HG03460 (cell line): Measurements from ENCODE around the gene TNFAIP8L1.
"Not testable (repeated sequence)": the region's sequence is repeated elsewhere in the genome, so short reads cannot be mapped to it uniquely, and the experiment has no call there.

ENCODE experiments used
- ATAC-seq: cut with Tn5 transposase; IDR thresholded peaks from one replicate; pipeline ENCODE4 v1.9.1; 2021; ENCODE audit not compliant: unreplicated experiment

Gene TNFAIP8L1

GRCh38 chr19:4675346-4675745, 36.0 kb downstream of the TNFAIP8L1 start:
- no peak for ATAC-seq

GRCh38 chr19:4676955-4677731, 37.8 kb downstream of the TNFAIP8L1 start:
- ATAC-seq, result no peak

GRCh38 chr19:4678881-4679790, 39.8 kb downstream of the TNFAIP8L1 start:
- ATAC-seq, result no peak

DNA sequence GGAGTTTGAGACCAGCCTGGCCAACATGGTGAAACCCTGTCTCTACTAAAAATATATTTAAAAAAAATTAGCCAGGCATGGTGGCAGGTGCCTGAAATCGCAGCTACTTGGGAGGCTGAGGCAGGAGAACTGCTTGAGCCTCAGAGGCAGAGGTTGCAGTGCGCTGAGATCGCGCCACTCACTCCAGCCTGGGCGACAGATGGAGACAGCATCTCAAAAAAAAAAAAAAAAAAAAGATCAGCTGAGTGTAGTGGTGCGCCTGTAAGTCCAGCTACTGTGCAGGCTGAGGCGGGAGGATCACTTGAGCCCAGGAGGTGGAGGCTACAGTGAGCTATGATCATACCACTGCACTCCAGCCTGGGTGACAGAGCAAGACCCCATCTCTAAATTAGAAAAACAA, 40.7 kb downstream of the TNFAIP8L1 start:
- not testable (repeated sequence) for ATAC-seq

GRCh38 chr19:4682417-4683200, 43.3 kb downstream of the TNFAIP8L1 start:
- no peak for ATAC-seq

- no peak for ATAC-seq
These were observed 45.2 kb downstream of the TNFAIP8L1 start for GRCh38 chr19:4684312-4685095.

DNA sequence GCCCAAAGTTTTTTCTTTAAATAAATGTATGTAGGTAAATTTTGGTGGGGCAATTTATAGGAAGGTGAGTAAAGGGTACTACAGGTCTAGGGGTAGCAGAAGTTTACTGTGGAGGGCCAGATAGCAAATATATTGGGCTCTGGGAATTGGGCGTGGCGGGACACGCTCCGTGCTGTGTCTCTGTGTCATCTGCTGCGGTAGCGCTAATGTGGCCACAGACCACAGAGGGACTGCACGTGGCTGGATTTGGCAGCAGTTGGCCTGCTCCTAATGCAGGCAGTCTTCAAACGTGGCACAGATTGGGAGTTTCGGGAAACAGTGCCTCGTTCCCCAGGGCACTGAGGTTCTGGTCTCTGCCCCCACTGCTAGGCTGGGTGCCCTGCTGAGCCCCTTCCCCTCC, 47.4 kb downstream of the TNFAIP8L1 start:
- no peak for ATAC-seq

- ATAC-seq, result no peak
These were observed 48.1 kb downstream of the TNFAIP8L1 start for GRCh38 chr19:4687396-4687795.

DNA sequence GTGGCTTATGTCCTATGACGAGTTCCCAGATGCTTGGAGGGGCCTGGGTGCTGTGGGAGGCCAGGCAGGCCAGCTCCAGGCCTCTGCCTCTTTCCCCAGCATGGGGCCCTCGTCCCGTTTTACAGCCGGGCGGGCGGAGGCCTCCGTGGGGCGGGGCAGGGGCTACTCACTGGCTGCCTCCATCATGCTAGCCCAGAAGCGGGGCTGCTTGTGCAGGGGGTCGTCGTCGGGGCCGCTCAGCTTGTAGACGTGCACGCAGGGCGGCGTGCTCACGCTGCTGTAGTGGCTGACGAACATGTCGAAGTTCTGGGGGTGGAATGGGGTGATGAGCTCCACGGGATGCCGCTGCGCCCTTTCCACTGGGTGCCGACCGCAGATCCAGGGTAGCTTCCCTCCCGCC, 49.3 kb downstream of the TNFAIP8L1 start:
- ATAC-seq, result no peak

DNA sequence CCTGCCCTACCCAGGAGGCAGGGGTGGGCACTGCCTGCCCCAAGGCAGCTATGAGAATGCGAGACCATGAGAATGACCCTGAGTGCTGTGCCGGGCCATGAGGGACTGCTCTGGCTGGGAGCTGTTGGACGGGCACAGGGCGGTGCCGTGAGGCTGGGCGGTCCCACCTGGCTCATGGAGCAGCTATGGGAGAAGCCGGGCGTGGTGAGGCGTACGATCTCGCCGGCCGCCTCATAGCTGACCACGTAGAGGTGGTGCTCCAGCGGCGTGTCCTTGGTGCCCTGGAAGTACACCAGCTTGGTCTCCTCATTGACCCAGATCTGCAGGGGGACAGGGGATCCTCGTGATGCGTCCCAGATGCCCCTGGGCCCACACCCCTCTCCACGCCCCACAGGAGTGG, 50.1 kb downstream of the TNFAIP8L1 start:
- no peak for ATAC-seq

GRCh38 chr19:4690361-4690760, 51.0 kb downstream of the TNFAIP8L1 start:
- no peak for ATAC-seq

- no peak for ATAC-seq
These were observed 52.1 kb downstream of the TNFAIP8L1 start for GRCh38 chr19:4691373-4691772.

DNA sequence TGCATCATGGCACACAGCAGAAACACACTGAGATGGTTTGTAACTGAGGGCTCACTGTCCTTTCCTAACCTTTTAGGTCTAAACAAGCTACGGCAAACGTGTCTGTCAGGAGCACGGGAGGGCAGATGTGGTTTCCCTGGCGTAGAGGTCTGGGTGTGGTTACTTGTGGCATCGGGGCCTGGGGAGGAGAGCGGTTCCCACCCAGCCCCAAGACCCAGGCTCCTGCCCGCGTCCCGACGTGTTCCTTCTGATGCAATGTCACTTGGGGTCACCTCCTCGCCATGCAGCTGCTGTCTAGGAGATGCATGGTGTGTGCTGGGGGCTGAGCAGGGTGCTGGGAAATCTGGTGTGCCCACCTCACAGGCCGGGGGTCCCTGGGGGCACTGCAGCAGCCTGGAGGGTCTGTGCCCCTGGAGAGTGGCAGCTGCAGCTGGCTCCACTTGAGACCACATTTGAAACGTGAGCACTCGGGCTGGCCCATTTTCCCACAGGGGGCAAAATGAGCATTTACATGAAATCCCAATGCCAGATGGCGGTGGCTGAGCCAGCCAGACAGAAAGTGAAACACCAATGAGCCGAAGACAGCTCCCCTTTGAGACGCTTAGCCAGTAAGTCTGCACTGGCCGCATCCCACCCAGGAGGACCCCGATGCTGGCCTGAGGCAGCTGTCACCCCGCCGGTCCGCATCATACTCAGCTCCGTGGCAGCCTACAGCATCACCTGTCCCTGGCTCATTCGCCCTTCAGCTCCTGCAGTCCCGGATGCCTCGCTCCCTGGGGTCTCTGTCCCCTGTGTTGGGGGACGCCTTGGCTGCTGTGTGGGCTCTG, 53.1 kb downstream of the TNFAIP8L1 start:
- ATAC-seq, result no peak

GRCh38 chr19:4693078-4693350, 53.7 kb downstream of the TNFAIP8L1 start:
- no peak for ATAC-seq

GRCh38 chr19:4693471-4694121, 54.3 kb downstream of the TNFAIP8L1 start:
- ATAC-seq, result no peak

- no peak for ATAC-seq
These were observed 55.1 kb downstream of the TNFAIP8L1 start for GRCh38 chr19:4694211-4694987.

GRCh38 chr19:4695224-4695731, 56.0 kb downstream of the TNFAIP8L1 start:
- ATAC-seq, result no peak

DNA sequence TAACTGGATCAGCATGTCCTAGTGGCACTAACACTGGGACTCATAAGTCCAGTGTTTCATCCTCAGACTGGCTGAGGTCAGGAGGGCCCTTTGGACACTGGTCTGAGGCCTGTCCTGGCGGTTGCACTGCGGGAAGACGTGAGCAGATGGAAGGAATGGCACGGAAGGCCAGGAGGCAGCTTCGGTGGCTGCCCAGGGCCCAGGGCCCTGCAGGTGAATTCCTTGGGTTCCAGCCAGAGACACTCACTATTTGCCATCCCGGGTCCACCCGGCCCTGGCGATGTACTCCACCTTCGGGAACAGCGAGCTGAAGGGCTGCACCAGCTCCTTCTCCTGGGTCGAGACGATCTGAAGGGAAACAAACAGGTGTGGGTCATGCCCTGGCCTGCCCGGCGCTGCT, 58.0 kb downstream of the TNFAIP8L1 start:
- no peak for ATAC-seq
